Breast epithelium (tissue), 4 donors: ENCODE data around the gene BCL6. TPM values are rescaled to one million over a fixed set of nuclear protein-coding genes. Genes with fewer than 3 reads are reported as not detected.

ENCODE experiments used
- DNase-seq, 2 donors: peaks; one replicate each; pipeline ENCODE4 v3.0.0-alpha.2; 2019; ENCODE audit warnings: low spot score in 2 of 2
- H3K27ac ChIP-seq, 2 donors: fragments of 200-600 bp; sonication (generic) in 1 of 2; one replicate each; pipeline ENCODE4 v1.5.1; 2016 to 2019; ENCODE audit warnings: mild to moderate bottlenecking in 1 of 2
- H3K27me3 ChIP-seq, 2 donors: fragments of 200-600 bp; sonication (generic) in 1 of 2; one replicate each; pipeline versions ENCODE4 v1.5.1 to v1.6.0; 2017 to 2019; ENCODE audit warnings: control low read depth in 1 of 2, mild to moderate bottlenecking in 1 of 2
- H3K36me3 ChIP-seq: fragments of 200-600 bp; one replicate; pipeline ENCODE4 v1.5.1; 2019
- H3K4me1 ChIP-seq, 2 donors: fragments of 200-600 bp; sonication (generic); one replicate each; pipeline ENCODE4 v1.5.1; 2016 to 2019; ENCODE audit warnings: control low read depth in 1 of 2
- H3K4me3 ChIP-seq, 3 donors: fragments of 200-600 bp; sonication (generic); 1 replicate in 2 of 3; 2 replicates in 1 of 3; pipeline ENCODE4 v1.5.1; 2016 to 2019; ENCODE audit warnings: mild to moderate bottlenecking in 3 of 3, moderate library complexity in 2 of 3
- H3K9me3 ChIP-seq, 2 donors: fragments of 200-600 bp; sonication (generic) in 1 of 2; one replicate each; pipeline ENCODE4 v1.5.1; 2016 to 2019; ENCODE audit warnings: control low read depth in 1 of 2
- CTCF ChIP-seq, 3 donors: fragments of 450-650 bp; IDR thresholded peaks; one replicate each; pipeline ENCODE4 v1.5.1; 2016 to 2017; ENCODE audit warnings: antibody characterized with exemption in 3 of 3, mild to moderate bottlenecking in 3 of 3, moderate library complexity in 3 of 3
- POLR2A ChIP-seq: fragments of 450-650 bp; IDR thresholded peaks from one replicate; pipeline ENCODE4 v1.6.1; 2016; ENCODE audit warnings: antibody characterized with exemption, mild to moderate bottlenecking, moderate library complexity
- POLR2AphosphoS5 ChIP-seq, 3 donors: sonication (generic); formaldehyde crosslinking; IDR thresholded peaks; one replicate each; pipeline ENCODE4 v1.6.1; 2017; ENCODE audit warnings: antibody characterized with exemption in 3 of 3
- intact Hi-C: fragments of 100-400 bp; cut with DNase I; formaldehyde crosslinking; loops from one replicate; pipeline ENCODE4 v1.15.1; 2023; ENCODE audit warnings: low total_unique reads
- total RNA-seq, 3 donors: library from RNA; depleted of rRNA; stranded (reverse); fragments of >200 nt; gene quantifications; one replicate each; pipeline ENCODE4 v1.1.0, GENCODE V29; 2016

The BCL6 gene
- total RNA-seq, 3 donors from 2014 or later, result 281 to 346 (median 283) TPM

GRCh38 chr3:187721055-187721454, 24.2 kb downstream of the BCL6 start:
- Histone ChIP-seq H3K9me3 (no peaks in the 10 kb centered on the region), H3K27ac (no peak overlapping the region), H3K4me3 (no peak overlapping the region), H3K36me3 (peaks cover 18% of the 10 kb centered on the region), H3K4me1 (no peaks in the 10 kb centered on the region), H3K27me3 (no peaks in the 10 kb centered on the region)
- TF ChIP-seq POLR2A (no peak), POLR2AphosphoS5 (IDR thresholded peaks at IDR 0.05) (no peak), CTCF (IDR thresholded peaks at IDR 0.05) (no peak)
- intact Hi-C loops, result no loop called here
- DNase-seq, result no peak

DNA sequence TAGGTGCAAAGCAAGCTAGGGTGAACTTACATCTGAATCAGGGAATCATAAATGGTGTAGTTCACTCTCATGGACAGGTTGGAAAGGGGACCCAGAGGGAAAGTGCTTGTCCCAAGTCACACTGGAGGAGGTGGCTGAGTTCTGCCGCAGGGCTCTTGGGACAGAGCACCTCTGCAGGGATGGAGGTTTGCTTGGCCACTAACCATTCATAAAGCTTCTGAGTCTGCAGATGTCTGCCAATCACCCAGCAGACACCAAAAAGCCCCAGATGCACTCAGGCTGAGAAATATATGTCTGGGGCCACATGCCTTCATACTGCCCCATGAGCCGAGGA, 25.0 kb downstream of the BCL6 start:
- TF ChIP-seq POLR2AphosphoS5 (IDR thresholded peaks at IDR 0.05), result no peak
- no peak for TF ChIP-seq CTCF (IDR thresholded peaks at IDR 0.05)
- no peak for TF ChIP-seq POLR2A
- no peak for DNase-seq
- Histone ChIP-seq H3K4me3 (no peak overlapping the region), H3K9me3 (no peaks in the 10 kb centered on the region), H3K27ac (peak overlapping the region; percentile 15 to 26), H3K36me3 (peaks cover 18% of the 10 kb centered on the region), H3K27me3 (no peaks in the 10 kb centered on the region), H3K4me1 (no peaks in the 10 kb centered on the region)
- intact Hi-C loops, result no loop called here

DNA sequence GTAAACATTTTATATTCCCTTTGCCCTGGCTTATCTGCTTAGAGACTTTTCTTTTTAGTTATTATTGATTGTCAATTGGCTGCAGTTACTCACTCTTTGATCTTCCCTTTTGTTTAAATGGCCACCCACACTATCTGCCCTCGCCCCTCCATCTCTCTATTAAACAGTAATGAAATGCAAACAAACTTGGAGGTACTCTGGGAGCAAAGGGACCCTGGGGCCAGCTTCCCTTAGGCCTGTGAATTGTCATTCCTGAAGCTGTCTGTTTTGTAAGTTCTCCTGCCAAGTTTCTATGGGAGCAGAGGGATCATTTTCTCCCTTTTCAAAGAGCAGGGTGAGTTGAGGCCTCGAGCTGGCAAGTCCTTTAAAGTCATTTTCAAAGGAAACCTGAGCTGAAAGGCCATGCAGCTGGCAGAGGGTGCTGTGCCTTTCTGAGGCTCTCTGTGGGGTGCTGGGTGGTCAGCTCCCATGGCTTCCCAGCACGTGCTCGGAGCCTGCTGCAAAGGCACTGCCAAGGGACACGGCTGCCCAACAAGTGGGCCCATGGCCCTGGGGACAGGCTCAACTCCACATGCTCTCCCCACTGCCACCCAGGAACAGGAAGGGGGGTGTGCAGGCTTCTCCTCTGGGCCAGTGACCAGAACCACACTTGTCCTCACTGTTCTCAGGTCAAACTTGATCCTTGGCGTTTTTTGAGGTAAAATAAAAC, 25.5 kb downstream of the BCL6 start:
- DNase-seq, result no peak
- TF ChIP-seq CTCF (IDR thresholded peaks at IDR 0.05) (no peak), POLR2AphosphoS5 (IDR thresholded peaks at IDR 0.05) (no peak), POLR2A (no peak)
- H3K4me1 ChIP-seq, result no peaks in the 10 kb centered on the region
- intact Hi-C loops, result no loop called here
- H3K27me3 ChIP-seq, result no peaks in the 10 kb centered on the region
- H3K36me3 ChIP-seq, result peaks cover 15% of the 10 kb centered on the region
- peak overlapping the region; percentile 15 to 26 for H3K27ac ChIP-seq
- no peak overlapping the region for H3K4me3 ChIP-seq
- H3K9me3 ChIP-seq, result no peaks in the 10 kb centered on the region

DNA sequence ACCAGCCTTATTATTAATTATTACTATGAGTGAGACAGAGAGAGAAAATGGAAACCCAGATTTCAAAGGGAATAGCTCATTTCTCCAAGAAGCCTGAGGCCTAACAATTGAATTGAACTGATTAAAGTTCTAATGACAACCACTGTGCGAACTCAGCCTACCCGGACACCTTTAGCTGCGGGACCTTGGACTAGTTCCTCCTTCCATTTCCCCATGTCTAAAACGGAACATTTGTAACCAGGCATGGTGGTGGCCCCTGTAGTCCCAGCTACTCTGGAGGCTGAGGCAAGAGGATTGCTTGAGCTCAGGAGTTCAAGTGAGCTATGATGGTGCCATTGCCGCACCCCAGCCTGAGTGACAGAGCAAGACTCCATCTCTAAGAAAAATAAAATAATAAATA, 26.5 kb downstream of the BCL6 start:
- DNase-seq, result no peak
- no peak for TF ChIP-seq POLR2AphosphoS5 (IDR thresholded peaks at IDR 0.05)
- no peak for TF ChIP-seq POLR2A
- Histone ChIP-seq H3K27ac (no peak overlapping the region), H3K36me3 (peaks cover 7% of the 10 kb centered on the region), H3K27me3 (no peaks in the 10 kb centered on the region), H3K4me1 (no peaks in the 10 kb centered on the region), H3K4me3 (no peak overlapping the region), H3K9me3 (no peaks in the 10 kb centered on the region)
- intact Hi-C loops, result no loop called here

DNA sequence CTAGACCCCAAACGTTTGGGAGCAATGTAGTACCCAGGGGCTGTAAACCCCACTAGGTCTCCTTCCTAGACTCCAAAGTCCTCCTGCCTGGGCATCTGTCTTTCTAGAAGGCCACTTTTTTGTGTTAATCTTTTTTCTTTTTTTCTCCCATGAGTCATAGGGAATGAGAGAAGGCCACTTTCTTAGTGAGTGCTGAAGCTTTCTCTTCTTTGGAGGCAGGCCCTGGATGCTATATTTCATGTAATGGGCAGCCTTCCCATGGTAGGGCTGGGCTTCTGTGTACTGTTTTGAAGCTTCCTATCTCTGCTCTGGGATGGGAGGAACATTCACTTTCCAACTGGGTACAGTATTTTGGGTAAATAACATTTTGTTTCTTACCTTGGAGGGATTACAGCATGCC, 27.7 kb downstream of the BCL6 start:
- Histone ChIP-seq H3K27me3 (no peaks in the 10 kb centered on the region), H3K36me3 (no peaks in the 10 kb centered on the region), H3K4me1 (no peaks in the 10 kb centered on the region), H3K4me3 (no peak overlapping the region), H3K27ac (no peak overlapping the region), H3K9me3 (no peaks in the 10 kb centered on the region)
- intact Hi-C loops, result no loop called here
- no peak for TF ChIP-seq POLR2A
- TF ChIP-seq POLR2AphosphoS5 (IDR thresholded peaks at IDR 0.05), result no peak
- TF ChIP-seq CTCF (IDR thresholded peaks at IDR 0.05), result no peak
- DNase-seq, result no peak
